Ovary (tissue), 9 donors: ENCODE data around the gene TRPM4. TPM values are rescaled to one million over a fixed set of nuclear protein-coding genes. Genes with fewer than 3 reads are reported as not detected.

Experiments used
- DNase-seq, 5 donors: peaks; one replicate each; pipeline ENCODE4 v3.0.0-alpha.2; 2019 to 2020
- H3K27ac ChIP-seq, 2 donors: fragments of 200-600 bp; one replicate each; pipeline versions ENCODE4 v1.5.1 to v1.8.0; 2019 to 2022
- H3K27me3 ChIP-seq: fragments of 200-600 bp; one replicate; pipeline ENCODE4 v1.8.0; 2022
- H3K36me3 ChIP-seq: fragments of 200-600 bp; sonication (generic); one replicate; pipeline ENCODE4 v1.5.1; 2019
- H3K4me1 ChIP-seq: one replicate; pipeline ENCODE4 v1.8.1; 2013; ENCODE audit warnings: mild to moderate bottlenecking, moderate library complexity; ENCODE audit not compliant: insufficient read depth
- H3K4me3 ChIP-seq: fragments of 200-600 bp; sonication (generic); one replicate; pipeline ENCODE4 v1.5.1; 2017
- H3K9me3 ChIP-seq, 2 donors: fragments of 200-600 bp in 1 of 2; sonication (generic) in 1 of 2; one replicate each; pipeline versions ENCODE4 v1.5.1 to v1.8.1; 2013 to 2019; ENCODE audit warnings: mild to moderate bottlenecking in 1 of 2, moderate library complexity in 1 of 2
- EP300 ChIP-seq: sonication (generic); formaldehyde crosslinking; IDR thresholded peaks from one replicate; pipeline ENCODE4 v1.6.1; 2017; ENCODE audit warnings: antibody characterized with exemption
- POLR2A ChIP-seq: fragments of 450-650 bp; IDR thresholded peaks from one replicate; pipeline ENCODE4 v1.6.1; 2017; ENCODE audit warnings: antibody characterized with exemption, mild to moderate bottlenecking, moderate library complexity
- WGBS, 3 donors: extraction: QIAGEN DNeasy Blood & Tissue Kit in 1 of 3; methylation state at CpG; one replicate each; pipeline versions ENCODE4 v1.1.5 to v1.1.7; 2013 to 2017; 5-methylcytosine and 5-hydroxymethylcytosine counted together
- intact Hi-C, 4 donors: fragments of 100-400 bp; cut with DNase I; formaldehyde crosslinking; loops; one replicate each; pipeline versions ENCODE4 v1.11.0 to v1.15.1; 2022 to 2023
- polyA plus RNA-seq, 2 donors: library from polyadenylated mRNA; stranded (reverse); fragments of 200-250 nt in 1 of 2; fragments of 350-450 nt in 1 of 2; fragmentation: Illumina TruSeq in 1 of 2; extraction: RNeasy Lipid Tissue Mini Kit (QIAGEN cat#74804) in 1 of 2; gene quantifications; one replicate each; pipeline ENCODE4 v1.2.3, GENCODE V29; 2013 to 2014
- total RNA-seq, 7 donors: library from RNA; depleted of rRNA in 2 of 7; stranded (reverse); fragments of >200 nt in 2 of 7; fragmentation: NEBNext Ultra II Directional in 3 of 7; extraction: Animal tissue kit (Norgen Biotek cat#: 25700) in 3 of 7; gene quantifications; one replicate each; pipeline versions ENCODE4 v1.1.0 to v1.2.4, GENCODE V29; 2016 to 2023
- TF ChIP-seq, protein P1 (sequence below), 3 donors: fragments of 450-650 bp in 2 of 3; fragments of 200-600 bp in 1 of 3; IDR thresholded peaks; one replicate each; pipeline versions ENCODE4 v1.5.1 to v1.8.0; 2016 to 2022; ENCODE audit warnings: antibody characterized with exemption in 3 of 3, mild to moderate bottlenecking in 1 of 3
- donor health status: DM: no; HTN: no; CAD: no; lungs with moderate emphysema.
- donor health status: DM: no; HTN: no; CAD: no.
- donor health status: Bipolar disorder and iron deficiency.
- donor health status: DM: yes; HTN: yes; CAD: no.
- donor health status: DM: no; HTN: no; CAD: no.
- donor health status: DM: yes; HTN: yes; CAD: no.

TRPM4 gene
- total and polyA plus RNA-seq, 9 donors = 1.1 to 12.2 (median 5.1) TPM

DNA sequence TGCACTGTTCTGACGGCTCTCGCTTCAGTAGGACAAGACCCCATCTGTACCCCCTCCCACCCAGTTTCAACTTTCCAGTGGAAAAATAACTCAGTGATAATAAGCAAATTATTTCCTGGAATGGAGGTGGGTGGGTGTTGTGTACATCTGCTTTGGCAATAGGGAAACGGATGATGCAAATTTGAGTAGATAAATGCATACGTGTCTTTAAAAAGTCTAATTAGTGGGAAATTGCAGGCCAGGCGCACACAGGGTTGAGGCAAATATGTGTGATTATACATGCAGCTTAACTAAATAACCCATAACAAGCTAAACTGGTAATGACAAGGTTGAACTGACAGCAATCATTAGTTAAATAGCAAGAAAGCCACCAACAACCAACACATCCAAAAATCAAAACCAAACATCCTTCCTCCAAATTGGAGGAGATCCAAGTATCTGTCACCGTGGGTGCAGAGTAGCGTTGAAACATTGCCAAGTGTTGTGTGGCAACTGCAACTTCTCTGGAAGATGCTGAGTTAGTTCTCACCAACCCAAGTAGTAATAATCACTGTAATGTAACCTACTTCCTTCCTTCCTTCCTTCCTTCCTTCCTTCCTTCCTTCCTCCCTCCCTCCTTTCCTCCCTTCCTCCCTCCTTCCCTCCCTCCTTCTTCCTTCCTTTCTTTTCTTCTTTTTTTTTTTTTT lies 54.6 kb downstream of the TRPM4 start:
- no peaks in the 10 kb centered on the region for H3K9me3 ChIP-seq
- WGBS, 3 donors = 70 to 71% (median 71%) methylated on average over 7 of the region's 7 CpGs
- no peaks in the 10 kb centered on the region for H3K27me3 ChIP-seq
- DNase-seq = no peak
- no peak overlapping the region for H3K4me3 ChIP-seq
- H3K27ac ChIP-seq = no peak overlapping the region
- H3K36me3 ChIP-seq = no peaks in the 10 kb centered on the region
- peaks cover 6% of the 10 kb centered on the region for H3K4me1 ChIP-seq
- TF ChIP-seq EP300 (no peak), POLR2A (no peak)
- TF ChIP-seq, protein P1, sequence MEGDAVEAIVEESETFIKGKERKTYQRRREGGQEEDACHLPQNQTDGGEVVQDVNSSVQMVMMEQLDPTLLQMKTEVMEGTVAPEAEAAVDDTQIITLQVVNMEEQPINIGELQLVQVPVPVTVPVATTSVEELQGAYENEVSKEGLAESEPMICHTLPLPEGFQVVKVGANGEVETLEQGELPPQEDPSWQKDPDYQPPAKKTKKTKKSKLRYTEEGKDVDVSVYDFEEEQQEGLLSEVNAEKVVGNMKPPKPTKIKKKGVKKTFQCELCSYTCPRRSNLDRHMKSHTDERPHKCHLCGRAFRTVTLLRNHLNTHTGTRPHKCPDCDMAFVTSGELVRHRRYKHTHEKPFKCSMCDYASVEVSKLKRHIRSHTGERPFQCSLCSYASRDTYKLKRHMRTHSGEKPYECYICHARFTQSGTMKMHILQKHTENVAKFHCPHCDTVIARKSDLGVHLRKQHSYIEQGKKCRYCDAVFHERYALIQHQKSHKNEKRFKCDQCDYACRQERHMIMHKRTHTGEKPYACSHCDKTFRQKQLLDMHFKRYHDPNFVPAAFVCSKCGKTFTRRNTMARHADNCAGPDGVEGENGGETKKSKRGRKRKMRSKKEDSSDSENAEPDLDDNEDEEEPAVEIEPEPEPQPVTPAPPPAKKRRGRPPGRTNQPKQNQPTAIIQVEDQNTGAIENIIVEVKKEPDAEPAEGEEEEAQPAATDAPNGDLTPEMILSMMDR (IDR thresholded peaks at IDR 0.05) = no peak
- intact Hi-C loops = loop anchor here in 2 of 4 donors (5.0 to 10.0 kb wide), 2 partner anchors 115 to 117 kb away; no protein-coding TSS in a partner anchor

GRCh38 chr19:49213791-49214190 lies 56.2 kb downstream of the TRPM4 start:
- TF ChIP-seq POLR2A (no peak), EP300 (no peak)
- TF ChIP-seq, protein P1 (IDR thresholded peaks at IDR 0.05) = no peak
- intact Hi-C loops = loop anchor here in 2 of 4 donors (5.0 to 10.0 kb wide), 2 partner anchors 116 to 119 kb away; no protein-coding TSS in a partner anchor
- Histone ChIP-seq H3K36me3 (no peaks in the 10 kb centered on the region), H3K9me3 (no peaks in the 10 kb centered on the region), H3K4me1 (peaks cover 4% of the 10 kb centered on the region), H3K27ac (no peak overlapping the region), H3K27me3 (no peaks in the 10 kb centered on the region), H3K4me3 (no peak overlapping the region)
- 86 to 90% (median 89%) methylated on average over 13 of the region's 13 CpGs for WGBS, 3 donors
- no peak for DNase-seq

DNA sequence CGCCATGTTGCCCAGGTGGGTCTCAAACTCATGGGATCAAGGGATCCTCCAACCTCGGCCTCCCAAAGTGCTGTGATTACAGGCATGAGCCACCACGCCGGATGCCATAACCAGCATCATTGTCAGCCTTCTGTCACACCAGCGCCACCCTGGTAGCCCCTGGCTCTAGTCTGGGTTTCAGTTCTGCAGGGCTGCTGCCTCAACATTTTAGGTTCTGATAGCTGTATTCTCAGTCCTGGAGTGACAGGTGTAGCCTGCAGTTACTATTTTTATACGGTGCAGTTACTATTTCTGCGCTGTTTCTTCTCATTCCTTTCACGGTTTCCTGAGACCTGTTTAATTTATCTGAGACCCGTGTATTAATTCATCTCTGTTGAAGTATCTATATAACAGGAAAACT lies 57.1 kb downstream of the TRPM4 start:
- peaks cover 4% of the 10 kb centered on the region for H3K4me1 ChIP-seq
- H3K4me3 ChIP-seq = no peak overlapping the region
- intact Hi-C loops = loop anchor here in 2 of 4 donors (5.0 to 10.0 kb wide), 2 partner anchors 117 to 120 kb away; no protein-coding TSS in a partner anchor
- no peak for DNase-seq
- TF ChIP-seq POLR2A = no peak
- no peak for TF ChIP-seq EP300
- TF ChIP-seq, protein P1 (IDR thresholded peaks at IDR 0.05) = no peak
- no peak overlapping the region for H3K27ac ChIP-seq
- H3K27me3 ChIP-seq = no peaks in the 10 kb centered on the region
- no peaks in the 10 kb centered on the region for H3K36me3 ChIP-seq
- WGBS, 3 donors = 87 to 91% (median 89%) methylated on average over 9 of the region's 9 CpGs
- no peaks in the 10 kb centered on the region for H3K9me3 ChIP-seq

DNA sequence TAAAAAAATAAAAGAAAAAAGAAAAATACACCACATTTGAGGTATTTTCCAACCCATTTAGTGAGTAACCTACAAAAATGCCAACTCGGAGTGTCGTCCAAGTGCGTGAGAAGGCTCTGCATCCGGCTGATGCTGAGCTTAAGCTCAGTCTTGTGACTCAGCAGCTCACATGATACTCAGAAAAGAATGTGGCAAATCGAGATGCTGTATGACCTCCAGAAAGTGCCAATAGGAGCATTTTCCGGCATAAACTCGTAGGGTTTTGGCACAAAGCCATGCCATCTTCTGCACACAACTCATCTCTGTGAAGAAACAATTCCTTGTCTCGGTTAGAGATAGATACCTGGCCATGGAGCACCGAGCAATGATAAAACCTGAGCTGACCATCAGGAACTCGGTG lies 58.5 kb downstream of the TRPM4 start:
- intact Hi-C loops = loop anchor here in 1 of 4 donors (10.0 kb wide), 1 partner anchor 121 kb away; no protein-coding TSS in a partner anchor
- 64 to 74% (median 65%) methylated on average over 9 to 10 of the region's 10 CpGs for WGBS, 3 donors
- H3K27me3 ChIP-seq = no peaks in the 10 kb centered on the region
- H3K4me3 ChIP-seq = no peak overlapping the region
- H3K27ac ChIP-seq = no peak overlapping the region
- no peaks in the 10 kb centered on the region for H3K36me3 ChIP-seq
- no peak for DNase-seq
- TF ChIP-seq, protein P1 (IDR thresholded peaks at IDR 0.05) = no peak
- no peak for TF ChIP-seq EP300
- TF ChIP-seq POLR2A = no peak
- H3K4me1 ChIP-seq = no peaks in the 10 kb centered on the region
- H3K9me3 ChIP-seq = no peaks in the 10 kb centered on the region
